Measurements from ENCODE around the gene DNAH10. TPM values are rescaled to one million over a fixed set of nuclear protein-coding genes. Genes with fewer than 3 reads are reported as not detected.

DNAH10 gene
- polyA plus RNA-seq, 2 donors, result 0.01 TPM; not detected in 1

Other genes with a start within 250 kb of the DNAH10 start
- gene RILPL1, start 228.6 kb upstream of the DNAH10 start, polyA plus RNA-seq, result 1 to 10 TPM; 5.6 to 7.3 TPM
- gene TMED2, start 177.7 kb upstream of the DNAH10 start, polyA plus RNA-seq, result 10 to 100 TPM; 43.2 to 94.7 TPM
- gene DDX55, start 160.2 kb upstream of the DNAH10 start, polyA plus RNA-seq, result 10 to 100 TPM; 10.3 to 15.5 TPM
- gene EIF2B1, start 128.6 kb upstream of the DNAH10 start, polyA plus RNA-seq, result 10 to 100 TPM; 25.2 to 32.2 TPM
- gene GTF2H3, start 128.5 kb upstream of the DNAH10 start, polyA plus RNA-seq, result 10 to 100 TPM in 1 of 2 donors, 1 to 10 TPM in 1; 4.5 to 10.2 TPM
- gene TCTN2, start 91.2 kb upstream of the DNAH10 start, polyA plus RNA-seq, result 1 to 10 TPM; 1.8 to 2.6 TPM
- 1 to 10 TPM; 3.9 to 4.8 TPM for gene ATP6V0A2, start 49.9 kb upstream of the DNAH10 start, polyA plus RNA-seq
- gene CCDC92, start 210.5 kb downstream of the DNAH10 start, polyA plus RNA-seq, result 10 to 100 TPM; 14.0 to 17.5 TPM
- 10 to 100 TPM; 16.6 to 18.3 TPM for gene ZNF664, start 210.9 kb downstream of the DNAH10 start, polyA plus RNA-seq

Measured in esophagus (tissue), 2 donors.